Neural crest cell (in vitro differentiated cells): ENCODE measurements around the gene PKP4. TPM values are rescaled to one million over a fixed set of nuclear protein-coding genes. Genes with fewer than 3 reads are reported as not detected.

Experiments used
- DNase-seq: peaks from one replicate; pipeline ENCODE4 v3.0.0; 2021; ENCODE audit warnings: low read depth, mixed read lengths, low spot score
- H3K27ac Mint-ChIP-seq: one replicate; pipeline ENCODE4 v1.8.0; 2021; ENCODE audit warnings: mild to moderate bottlenecking, mixed read lengths; ENCODE audit not compliant: unreplicated experiment
- H3K27me3 Mint-ChIP-seq: 2 replicates; pipeline ENCODE4 v1.8.0; 2021; ENCODE audit warnings: low read depth, mild to moderate bottlenecking, mixed read lengths
- H3K36me3 Mint-ChIP-seq: 2 replicates; pipeline ENCODE4 v1.8.0; 2021; ENCODE audit warnings: low read depth, mild to moderate bottlenecking, mixed read lengths
- H3K4me1 Mint-ChIP-seq: 2 replicates; pipeline ENCODE4 v1.8.0; 2021; ENCODE audit warnings: mixed read lengths
- H3K4me3 Mint-ChIP-seq: one replicate; pipeline ENCODE4 v1.8.0; 2021; ENCODE audit warnings: mild to moderate bottlenecking, mixed read lengths
- H3K9me3 Mint-ChIP-seq: 2 replicates; pipeline ENCODE4 v1.8.0; 2021; ENCODE audit warnings: mixed read lengths
- CTCF ChIP-seq: fragments of 200-600 bp; sonication (generic); conservative IDR thresholded peaks from 2 replicates; pipeline ENCODE4 v1.5.0; 2021; ENCODE audit warnings: antibody characterized with exemption, mild to moderate bottlenecking
- total RNA-seq: library from RNA; stranded (reverse); gene quantifications from 2 replicates; pipeline ENCODE4 v1.2.1, GENCODE V29; 2021

The PKP4 gene
- total RNA-seq, 1 donor from 2014 or later, result 52.7 TPM

DNA sequence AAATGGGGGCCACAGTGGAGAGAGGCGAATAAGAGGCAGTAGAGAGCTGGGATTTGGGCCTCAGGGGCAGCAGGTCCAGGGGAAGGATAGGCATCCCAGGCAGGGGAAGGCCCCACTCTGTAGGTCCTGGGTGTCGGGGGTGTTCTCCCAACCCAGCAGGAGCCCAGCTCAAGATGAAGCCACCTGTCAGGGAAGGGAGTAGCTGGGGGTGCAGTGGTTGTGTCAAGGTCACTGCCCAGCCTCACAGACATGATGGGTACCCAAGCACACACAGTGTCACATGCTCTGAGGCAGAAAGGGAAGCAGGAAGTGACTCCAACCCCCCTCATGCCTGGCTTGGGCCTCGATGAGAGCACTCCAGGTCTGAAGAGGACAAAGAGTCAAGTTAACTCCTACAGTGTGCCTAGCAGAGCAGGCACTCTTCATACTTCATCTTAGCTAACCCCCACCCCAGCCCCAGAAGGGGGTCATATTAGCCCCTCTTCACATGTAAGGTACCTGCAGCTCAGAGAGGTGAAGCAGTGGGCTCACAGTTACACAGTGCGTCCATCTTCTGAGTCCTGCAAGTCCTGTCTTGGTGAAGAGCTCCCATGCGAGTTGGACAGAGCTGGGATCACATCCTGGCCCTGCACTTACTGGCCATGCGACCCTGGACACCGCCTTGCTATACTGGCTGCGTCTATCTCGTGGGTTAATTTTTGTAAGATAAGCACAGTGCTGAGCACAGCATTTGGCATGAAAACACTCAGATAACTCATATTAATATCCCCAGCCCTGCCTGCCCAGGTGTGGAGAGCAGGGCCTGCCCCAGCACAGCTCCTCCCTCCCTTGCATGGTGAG lies 265.7 kb downstream of the PKP4 start:
- Mint-ChIP-seq H3K36me3 (no peaks in the 10 kb centered on the region), H3K4me3 (no peak overlapping the region), H3K27ac (no peak overlapping the region), H3K9me3 (no peaks in the 10 kb centered on the region), H3K4me1 (peaks cover 14% of the 10 kb centered on the region), H3K27me3 (peaks cover 88% of the 10 kb centered on the region)
- TF ChIP-seq CTCF, result no peak
- no peak for DNase-seq

DNA sequence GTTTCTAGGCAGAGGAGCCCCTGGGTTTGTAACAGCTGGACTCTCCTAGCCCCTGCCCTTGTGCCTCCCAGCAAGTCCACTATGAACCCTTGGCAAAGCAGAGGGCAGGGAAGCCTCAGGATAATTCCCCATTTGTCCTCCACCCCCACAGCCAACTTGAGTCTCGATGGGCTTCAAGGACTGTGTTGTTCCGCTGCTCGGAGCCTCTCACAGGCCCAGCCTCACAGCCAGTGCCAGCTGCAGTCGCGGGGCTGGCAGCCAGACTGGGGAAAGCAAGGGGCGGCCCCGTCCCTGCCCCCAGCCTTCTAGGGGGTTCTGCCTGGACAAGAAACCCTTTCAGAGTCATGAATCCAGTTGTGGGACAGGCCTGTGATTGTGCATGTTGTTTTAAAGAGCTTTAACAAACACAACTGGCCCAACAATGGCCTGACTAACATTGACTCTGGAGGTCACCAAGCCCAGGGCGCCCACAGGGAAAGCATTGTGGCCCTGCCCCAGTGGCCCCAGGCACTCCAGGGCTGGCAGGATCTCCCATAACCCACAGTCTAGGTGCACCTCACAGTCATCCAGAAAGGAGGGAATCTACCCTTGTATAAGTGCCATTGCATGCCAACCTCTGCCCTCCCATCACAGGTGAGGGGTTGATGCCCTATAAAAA lies 266.6 kb downstream of the PKP4 start:
- Mint-ChIP-seq H3K4me3 (no peak overlapping the region), H3K27ac (no peak overlapping the region)

DNA sequence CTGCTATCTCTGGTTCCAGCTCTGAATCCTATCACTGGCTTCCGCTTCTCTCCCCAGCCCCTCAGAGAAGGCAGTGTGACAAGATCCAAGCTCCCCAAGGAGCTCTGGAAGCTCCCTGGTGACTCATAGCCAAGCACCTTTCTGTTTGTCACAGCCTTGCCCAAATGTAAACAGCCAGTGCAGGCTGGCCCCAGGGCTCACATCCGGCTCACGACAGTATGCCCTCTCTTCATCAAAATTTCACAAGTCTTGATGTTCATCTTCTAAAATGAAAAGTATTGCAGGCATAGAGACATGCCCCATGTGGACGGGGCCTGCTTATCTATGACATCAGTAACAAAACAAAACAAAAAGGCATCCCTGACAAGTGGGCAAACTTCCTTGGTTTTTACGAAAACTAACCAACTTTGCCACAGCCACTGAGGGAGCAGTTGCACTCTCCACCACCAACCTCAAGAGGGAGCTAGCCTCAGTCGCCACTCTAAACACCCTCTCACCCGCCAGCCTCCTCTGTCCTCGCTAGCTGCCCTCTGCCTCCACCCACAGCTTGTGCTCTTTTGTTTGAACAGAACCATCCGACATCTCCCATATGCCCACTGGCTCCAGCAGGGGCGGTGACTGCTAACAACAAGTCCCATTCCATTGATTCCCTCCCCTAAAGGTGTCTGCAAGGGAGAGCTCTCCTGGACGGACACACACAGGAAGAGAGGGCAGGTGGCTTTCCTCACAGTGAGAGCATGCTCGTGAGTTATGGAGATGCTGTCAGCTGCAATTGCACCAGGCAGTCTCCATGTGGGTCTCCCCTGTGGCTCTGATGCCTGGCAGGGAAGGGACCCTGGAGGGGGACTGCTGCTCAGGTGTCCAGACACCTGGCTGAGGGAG lies 267.4 kb downstream of the PKP4 start:
- H3K9me3 Mint-ChIP-seq, result no peaks in the 10 kb centered on the region
- no peaks in the 10 kb centered on the region for H3K36me3 Mint-ChIP-seq
- H3K4me1 Mint-ChIP-seq, result peaks cover 11% of the 10 kb centered on the region
- peak; percentile 41 for TF ChIP-seq CTCF
- H3K27me3 Mint-ChIP-seq, result peaks cover 90% of the 10 kb centered on the region
- H3K4me3 Mint-ChIP-seq, result no peak overlapping the region
- no peak overlapping the region for H3K27ac Mint-ChIP-seq
- DNase-seq, result no peak

More for the DNA sequence above, 266.6 kb downstream of the PKP4 start:
- H3K9me3 Mint-ChIP-seq, result no peaks in the 10 kb centered on the region
- peaks cover 90% of the 10 kb centered on the region for H3K27me3 Mint-ChIP-seq
- H3K36me3 Mint-ChIP-seq, result no peaks in the 10 kb centered on the region
- TF ChIP-seq CTCF, result no peak
- peaks cover 11% of the 10 kb centered on the region for H3K4me1 Mint-ChIP-seq
- no peak for DNase-seq

GRCh38 chr2:158724803-158725381 lies 268.1 kb downstream of the PKP4 start:
- Mint-ChIP-seq H3K27me3 (peaks cover 90% of the 10 kb centered on the region), H3K4me3 (no peak overlapping the region), H3K9me3 (no peaks in the 10 kb centered on the region), H3K36me3 (no peaks in the 10 kb centered on the region), H3K27ac (no peak overlapping the region), H3K4me1 (peaks cover 11% of the 10 kb centered on the region)
- TF ChIP-seq CTCF, result no peak
- no peak for DNase-seq

- Mint-ChIP-seq H3K27ac (no peak overlapping the region), H3K27me3 (peaks cover 90% of the 10 kb centered on the region), H3K9me3 (no peaks in the 10 kb centered on the region), H3K4me1 (peaks cover 11% of the 10 kb centered on the region), H3K4me3 (no peak overlapping the region), H3K36me3 (no peaks in the 10 kb centered on the region)
- no peak for TF ChIP-seq CTCF
- no peak for DNase-seq
These were observed 268.7 kb downstream of the PKP4 start for GRCh38 chr2:158725441-158725891.
